Stimulated activated naive CD8-positive, alpha-beta T cell treated with anti-CD3 and anti-CD28 coated beads, Interleukin-15, Interleukin-2, amounts not matched to agents 100 U/mL and 50 U/mL, for 24 hours (primary cell): ENCODE results near the gene WNT9A.

Experiments
- ATAC-seq: fragments of 150-1000 bp; cut with Tn5 transposase; one replicate; pipeline ENCODE4 v1.10.0; 2021
- DNase-seq: peaks from one replicate; pipeline ENCODE4 v3.0.0; 2021

The WNT9A gene

GRCh38 chr1:227924168-227924832 lies 23.4 kb downstream of the WNT9A start:
- DNase-seq, result no peak
- no peak for ATAC-seq

DNA sequence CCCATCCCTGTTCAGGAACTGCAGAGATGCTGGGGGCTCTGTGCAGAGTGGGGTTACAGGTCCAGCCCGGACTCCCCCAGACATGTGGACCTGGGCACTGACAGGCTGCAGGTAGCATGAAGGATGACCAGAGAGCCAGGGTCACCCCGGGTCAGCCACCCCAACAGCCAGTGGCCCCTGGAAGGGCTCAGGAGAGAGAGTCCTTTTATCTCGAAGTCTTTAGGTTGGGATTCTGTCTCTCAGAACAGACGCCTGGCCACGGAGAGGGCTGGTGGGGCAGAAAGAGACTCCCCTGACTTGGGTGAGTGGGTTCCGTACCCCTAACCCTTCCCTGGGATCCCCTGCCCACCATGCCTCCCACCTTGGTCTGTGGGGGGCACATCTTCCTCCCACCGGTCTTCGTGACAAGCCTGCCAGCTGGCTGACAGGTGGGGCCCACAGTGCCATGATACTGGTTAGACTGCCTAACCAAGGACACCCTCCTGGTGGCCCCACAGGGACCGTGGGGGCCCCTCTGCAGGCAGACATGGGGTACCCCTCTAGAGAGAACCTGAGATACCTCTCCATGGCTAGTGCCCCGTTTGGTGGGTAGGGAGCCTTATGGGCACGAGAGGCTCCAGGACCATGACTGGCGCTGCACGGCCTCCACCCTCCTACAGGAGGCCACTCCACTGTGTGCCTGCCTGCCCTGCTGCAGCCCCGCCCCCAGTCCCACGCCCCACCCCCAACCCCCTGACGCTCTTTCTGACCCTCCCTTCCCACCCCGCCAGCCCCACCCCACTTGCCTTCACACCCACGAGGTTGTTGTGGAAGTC lies 24.2 kb downstream of the WNT9A start:
- ATAC-seq (no peak), DNase-seq (no peak)

DNA sequence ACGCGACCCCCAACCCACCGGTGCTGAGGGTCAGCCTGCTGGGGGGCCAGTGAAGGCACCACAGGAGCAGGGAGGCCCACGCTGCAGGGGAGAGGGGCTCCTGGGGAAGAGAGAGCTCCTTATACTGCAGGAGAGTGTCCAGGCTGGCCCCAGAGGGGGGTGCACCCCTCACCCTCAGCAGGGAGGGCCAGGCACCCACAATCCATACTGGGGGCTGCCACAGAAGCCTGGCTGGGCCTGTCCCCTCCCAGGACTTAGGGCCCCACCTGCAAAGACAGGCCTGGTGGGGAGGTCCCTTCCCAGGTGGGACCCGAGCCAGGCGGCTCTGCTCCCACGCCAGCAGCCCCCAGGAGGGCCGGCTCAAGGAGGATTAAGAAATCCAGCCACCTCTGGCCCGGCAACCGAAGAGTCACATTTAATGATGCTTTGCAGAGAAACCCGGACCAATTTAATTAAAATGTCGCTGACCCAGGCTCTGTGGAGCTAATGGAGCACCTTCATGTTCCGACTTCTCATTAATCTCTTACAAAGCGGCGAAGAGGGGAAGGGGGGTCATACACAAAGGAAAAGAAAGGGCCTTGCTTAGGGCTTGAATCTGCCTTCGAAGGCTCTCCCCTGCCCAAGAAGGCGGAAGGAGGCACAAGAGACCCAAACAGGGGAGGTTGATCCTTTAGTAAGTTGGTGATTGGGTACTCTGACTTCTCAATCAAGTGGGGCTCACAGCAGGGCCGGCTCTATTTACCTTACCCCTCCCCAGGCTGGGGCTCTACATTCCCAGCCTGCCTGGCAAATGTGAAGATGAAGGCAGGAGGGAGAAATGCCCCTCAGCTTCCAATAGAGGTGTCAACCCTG lies 25.0 kb downstream of the WNT9A start:
- DNase-seq (no peak), ATAC-seq (no peak)

DNA sequence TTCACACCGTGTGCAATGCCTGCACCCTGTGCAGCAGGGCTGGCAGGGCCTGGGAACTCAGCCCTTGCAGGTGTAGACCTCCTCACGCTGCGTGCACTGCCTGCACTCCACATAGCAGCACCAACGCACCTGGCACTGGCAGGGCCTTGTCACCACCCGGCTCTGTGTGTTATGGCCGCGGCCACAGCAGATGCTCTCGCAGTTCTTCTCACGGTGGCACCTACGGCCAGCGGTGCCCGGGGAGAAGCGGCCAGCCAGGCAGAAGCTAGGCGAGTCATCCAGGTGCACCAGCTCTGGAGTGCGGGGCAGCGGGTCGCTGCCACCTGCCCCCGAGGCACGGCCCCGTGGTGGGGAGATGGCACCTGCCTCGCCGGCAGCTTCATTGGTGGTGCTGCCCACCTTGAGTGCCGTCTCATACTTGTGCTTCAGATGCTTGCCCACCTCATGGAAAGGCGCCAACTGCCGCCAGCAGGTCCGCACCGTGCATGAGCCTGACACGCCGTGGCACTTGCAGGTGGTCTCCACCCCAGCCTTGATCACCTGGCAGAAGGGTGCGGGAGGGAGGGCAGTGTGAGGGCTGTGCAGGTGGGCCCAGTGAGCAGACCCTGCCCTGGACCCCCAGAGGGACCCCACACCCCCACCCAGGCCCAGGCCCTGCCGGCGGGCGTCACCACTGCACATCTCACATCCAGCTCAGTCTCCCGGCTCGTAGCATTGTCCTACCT lies 26.1 kb downstream of the WNT9A start:
- ATAC-seq, result no peak
- DNase-seq, result no peak

GRCh38 chr1:227920896-227921295 lies 26.8 kb downstream of the WNT9A start:
- no peak for DNase-seq
- no peak for ATAC-seq

DNA sequence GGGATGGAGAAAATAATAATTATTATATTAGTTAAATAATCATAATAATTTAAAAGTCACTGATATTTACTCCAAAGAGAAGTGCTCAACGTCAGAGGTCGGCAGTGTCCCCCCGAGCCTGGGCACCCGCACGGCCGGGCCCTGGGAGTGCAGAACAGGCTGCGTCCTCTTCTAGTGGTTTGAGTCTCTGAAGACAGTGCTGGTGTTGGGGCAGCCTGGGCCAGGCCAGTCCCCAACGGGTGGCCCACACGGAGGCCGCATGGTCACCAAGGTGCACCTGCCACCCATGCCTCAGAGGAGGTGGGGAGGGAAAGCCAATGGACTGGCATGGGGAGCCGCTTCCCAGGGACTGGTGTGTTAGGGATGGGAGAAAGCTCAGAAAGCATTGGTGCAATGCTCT lies 27.3 kb downstream of the WNT9A start:
- DNase-seq (no peak), ATAC-seq (no peak)

- ATAC-seq, result no peak
These were observed 27.8 kb downstream of the WNT9A start for GRCh38 chr1:227919906-227920305.

GRCh38 chr1:227918736-227919135 lies 29.0 kb downstream of the WNT9A start:
- DNase-seq, result no peak
- no peak for ATAC-seq

More at GRCh38 chr1:227919906-227920305, 27.8 kb downstream of the WNT9A start:
- no peak for DNase-seq

- DNase-seq, result no peak
- ATAC-seq, result no peak
These were observed 29.5 kb downstream of the WNT9A start for GRCh38 chr1:227918083-227918700.

- DNase-seq, result no peak
- ATAC-seq, result no peak
These were observed 30.4 kb downstream of the WNT9A start for GRCh38 chr1:227917081-227917950.

DNA sequence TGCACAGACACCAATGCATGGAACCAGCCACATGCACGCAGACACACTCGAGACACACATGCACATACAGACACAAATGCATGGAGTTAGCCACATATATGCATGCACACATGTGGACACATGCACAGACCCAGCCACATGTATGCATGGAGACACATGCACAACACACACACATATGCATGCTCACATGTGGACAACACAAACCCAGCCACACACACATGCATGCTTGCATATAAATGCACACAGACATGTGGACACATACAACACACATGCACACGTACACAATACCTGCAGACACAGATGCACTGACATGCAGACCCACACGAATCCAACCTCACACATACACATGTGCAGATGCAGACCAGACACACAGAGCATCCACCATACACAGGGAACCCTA lies 31.1 kb downstream of the WNT9A start:
- ATAC-seq (no peak), DNase-seq (no peak)

- no peak for ATAC-seq
- no peak for DNase-seq
These were observed 31.9 kb downstream of the WNT9A start for GRCh38 chr1:227915564-227916553.

GRCh38 chr1:227914801-227915563 lies 32.8 kb downstream of the WNT9A start:
- DNase-seq (no peak), ATAC-seq (no peak)

- DNase-seq, result no peak
- ATAC-seq, result no peak
These were observed 33.7 kb downstream of the WNT9A start for GRCh38 chr1:227913764-227914721.

DNA sequence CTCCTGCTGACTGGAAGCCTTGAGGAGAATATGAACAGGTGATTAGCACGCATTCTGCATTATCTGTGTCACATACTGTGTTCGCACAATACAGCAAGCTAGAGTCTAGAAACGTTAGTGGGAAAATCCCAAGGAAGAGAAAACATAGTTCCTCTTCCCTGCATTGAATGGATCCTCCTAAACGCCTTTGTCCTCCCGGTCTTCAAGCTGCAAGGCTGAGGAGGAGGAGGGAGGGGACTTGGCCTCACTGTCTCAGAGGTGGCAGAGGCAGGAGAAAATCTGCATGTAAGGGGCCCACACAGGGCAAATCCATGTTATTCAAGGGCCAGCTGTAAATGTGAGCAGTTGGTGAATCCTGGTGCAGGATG lies 34.4 kb downstream of the WNT9A start:
- DNase-seq (no peak), ATAC-seq (no peak)

GRCh38 chr1:227912866-227913265 lies 34.9 kb downstream of the WNT9A start:
- ATAC-seq (no peak), DNase-seq (no peak)

DNA sequence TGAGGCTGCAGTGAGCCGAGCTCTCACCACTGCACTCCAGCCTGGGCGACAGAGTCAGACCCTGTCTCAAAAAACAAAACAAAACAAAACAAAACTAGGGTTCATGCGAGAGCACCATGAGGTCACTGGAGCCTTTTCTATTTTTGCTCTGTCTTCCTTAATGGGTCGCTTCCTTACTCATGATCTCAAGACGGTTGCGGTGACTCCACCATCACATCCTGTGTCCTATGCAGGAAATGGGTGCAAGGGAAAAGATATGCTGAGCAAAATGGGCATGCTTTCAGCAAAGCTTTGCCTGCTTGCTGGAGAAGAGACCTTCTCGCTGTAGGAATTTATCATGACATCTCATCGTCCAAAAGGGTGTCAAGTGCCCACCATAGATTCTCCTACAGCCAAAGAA lies 36.4 kb downstream of the WNT9A start:
- DNase-seq (no peak), ATAC-seq (no peak)
